T-helper 1 cell treated with Interleukin-12 subunit alpha and Interleukin-12 subunit beta and Interleukin-4 antibody, amounts not matched to agents 30 μg/mL and 1 μg/mL, for 36 hours (primary cell): ENCODE measurements around the gene ARID1B.

Source experiments
- H3K27ac Mint-ChIP-seq: one replicate; pipeline ENCODE4 v1.8.0; 2021; ENCODE audit warnings: mild to moderate bottlenecking, mixed read lengths
- H3K27me3 Mint-ChIP-seq: one replicate; pipeline ENCODE4 v1.8.0; 2021; ENCODE audit warnings: low read depth, mixed read lengths
- H3K36me3 Mint-ChIP-seq: one replicate; pipeline ENCODE4 v1.8.0; 2021; ENCODE audit warnings: low read depth, mixed read lengths
- H3K4me1 Mint-ChIP-seq: one replicate; pipeline ENCODE4 v1.8.0; 2021; ENCODE audit warnings: low read depth, mixed read lengths
- H3K4me3 Mint-ChIP-seq: one replicate; pipeline ENCODE4 v1.8.0; 2021; ENCODE audit warnings: mild to moderate bottlenecking, moderate library complexity, mixed read lengths
- H3K9me3 Mint-ChIP-seq: one replicate; pipeline ENCODE4 v1.8.0; 2021; ENCODE audit warnings: mixed read lengths

ARID1B gene

GRCh38 chr6:156889469-156889868, 112.3 kb downstream of the ARID1B start:
- Mint-ChIP-seq H3K27ac (no peak overlapping the region), H3K4me1 (peaks cover 3% of the 10 kb centered on the region), H3K27me3 (no peaks in the 10 kb centered on the region), H3K4me3 (no peak overlapping the region), H3K36me3 (no peaks in the 10 kb centered on the region), H3K9me3 (no peaks in the 10 kb centered on the region)

- H3K36me3 Mint-ChIP-seq = no peaks in the 10 kb centered on the region
- H3K27ac Mint-ChIP-seq = no peak overlapping the region
- no peaks in the 10 kb centered on the region for H3K9me3 Mint-ChIP-seq
- peaks cover 3% of the 10 kb centered on the region for H3K4me1 Mint-ChIP-seq
- H3K27me3 Mint-ChIP-seq = no peaks in the 10 kb centered on the region
- no peak overlapping the region for H3K4me3 Mint-ChIP-seq
These were observed 112.8 kb downstream of the ARID1B start for GRCh38 chr6:156889986-156890385.

GRCh38 chr6:156890627-156891314, 113.6 kb downstream of the ARID1B start:
- H3K9me3 Mint-ChIP-seq = no peaks in the 10 kb centered on the region
- no peak overlapping the region for H3K27ac Mint-ChIP-seq
- H3K27me3 Mint-ChIP-seq = no peaks in the 10 kb centered on the region
- H3K4me3 Mint-ChIP-seq = no peak overlapping the region
- peaks cover 5% of the 10 kb centered on the region for H3K4me1 Mint-ChIP-seq
- no peaks in the 10 kb centered on the region for H3K36me3 Mint-ChIP-seq

- Mint-ChIP-seq H3K27me3 (no peaks in the 10 kb centered on the region), H3K27ac (no peak overlapping the region), H3K9me3 (no peaks in the 10 kb centered on the region), H3K4me1 (peaks cover 9% of the 10 kb centered on the region), H3K4me3 (no peak overlapping the region), H3K36me3 (no peaks in the 10 kb centered on the region)
These were observed 120.8 kb downstream of the ARID1B start for GRCh38 chr6:156897907-156898531.

GRCh38 chr6:156899071-156899470, 121.9 kb downstream of the ARID1B start:
- peaks cover 2% of the 10 kb centered on the region for H3K36me3 Mint-ChIP-seq
- no peak overlapping the region for H3K27ac Mint-ChIP-seq
- no peak overlapping the region for H3K4me3 Mint-ChIP-seq
- no peaks in the 10 kb centered on the region for H3K27me3 Mint-ChIP-seq
- H3K9me3 Mint-ChIP-seq = no peaks in the 10 kb centered on the region
- peaks cover 9% of the 10 kb centered on the region for H3K4me1 Mint-ChIP-seq

- peaks cover 4% of the 10 kb centered on the region for H3K36me3 Mint-ChIP-seq
- H3K9me3 Mint-ChIP-seq = no peaks in the 10 kb centered on the region
- H3K4me3 Mint-ChIP-seq = no peak overlapping the region
- H3K27ac Mint-ChIP-seq = no peak overlapping the region
- peaks cover 9% of the 10 kb centered on the region for H3K4me1 Mint-ChIP-seq
- H3K27me3 Mint-ChIP-seq = no peaks in the 10 kb centered on the region
These were observed 122.5 kb downstream of the ARID1B start for GRCh38 chr6:156899532-156900135.

- Mint-ChIP-seq H3K4me1 (peaks cover 7% of the 10 kb centered on the region), H3K36me3 (peaks cover 4% of the 10 kb centered on the region), H3K9me3 (no peaks in the 10 kb centered on the region), H3K27ac (no peak overlapping the region), H3K4me3 (no peak overlapping the region), H3K27me3 (no peaks in the 10 kb centered on the region)
These were observed 123.1 kb downstream of the ARID1B start for GRCh38 chr6:156900292-156900691.

- Mint-ChIP-seq H3K27ac (no peak overlapping the region), H3K36me3 (peaks cover 4% of the 10 kb centered on the region), H3K27me3 (no peaks in the 10 kb centered on the region), H3K4me3 (no peak overlapping the region), H3K9me3 (no peaks in the 10 kb centered on the region), H3K4me1 (peaks cover 7% of the 10 kb centered on the region)
These were observed 124.3 kb downstream of the ARID1B start for GRCh38 chr6:156901309-156902019.

- H3K27me3 Mint-ChIP-seq = no peaks in the 10 kb centered on the region
- H3K4me3 Mint-ChIP-seq = no peak overlapping the region
- H3K4me1 Mint-ChIP-seq = peaks cover 7% of the 10 kb centered on the region
- no peak overlapping the region for H3K27ac Mint-ChIP-seq
- peaks cover 7% of the 10 kb centered on the region for H3K36me3 Mint-ChIP-seq
- H3K9me3 Mint-ChIP-seq = no peaks in the 10 kb centered on the region
These were observed 125.6 kb downstream of the ARID1B start for GRCh38 chr6:156902782-156903181.

- no peaks in the 10 kb centered on the region for H3K9me3 Mint-ChIP-seq
- H3K4me3 Mint-ChIP-seq = no peak overlapping the region
- no peaks in the 10 kb centered on the region for H3K27me3 Mint-ChIP-seq
- H3K36me3 Mint-ChIP-seq = peaks cover 7% of the 10 kb centered on the region
- peaks cover 7% of the 10 kb centered on the region for H3K4me1 Mint-ChIP-seq
- H3K27ac Mint-ChIP-seq = no peak overlapping the region
These were observed 127.2 kb downstream of the ARID1B start for GRCh38 chr6:156904176-156904967.

- no peak overlapping the region for H3K27ac Mint-ChIP-seq
- H3K4me3 Mint-ChIP-seq = no peak overlapping the region
- H3K27me3 Mint-ChIP-seq = no peaks in the 10 kb centered on the region
- H3K4me1 Mint-ChIP-seq = peaks cover 3% of the 10 kb centered on the region
- no peaks in the 10 kb centered on the region for H3K9me3 Mint-ChIP-seq
- H3K36me3 Mint-ChIP-seq = peaks cover 8% of the 10 kb centered on the region
These were observed 128.6 kb downstream of the ARID1B start for GRCh38 chr6:156905801-156906200.

GRCh38 chr6:156906451-156906850, 129.3 kb downstream of the ARID1B start:
- peaks cover 4% of the 10 kb centered on the region for H3K4me1 Mint-ChIP-seq

GRCh38 chr6:156909212-156910010, 132.2 kb downstream of the ARID1B start:
- peaks cover 18% of the 10 kb centered on the region for H3K4me1 Mint-ChIP-seq
- no peaks in the 10 kb centered on the region for H3K9me3 Mint-ChIP-seq
- H3K27ac Mint-ChIP-seq = no peak overlapping the region
- H3K36me3 Mint-ChIP-seq = peaks cover 9% of the 10 kb centered on the region
- no peaks in the 10 kb centered on the region for H3K27me3 Mint-ChIP-seq
- no peak overlapping the region for H3K4me3 Mint-ChIP-seq

More at GRCh38 chr6:156906451-156906850, 129.3 kb downstream of the ARID1B start:
- Mint-ChIP-seq H3K27ac (no peak overlapping the region), H3K36me3 (peaks cover 8% of the 10 kb centered on the region), H3K4me3 (no peak overlapping the region), H3K9me3 (no peaks in the 10 kb centered on the region), H3K27me3 (no peaks in the 10 kb centered on the region)
